HG02571 (cell line): ENCODE results near the gene UBXN11.
A peak's percentile ranks its signal among the peaks of the same experiment; 100 is the strongest.
"Not testable (repeated sequence)": the region's sequence is repeated elsewhere in the genome, so short reads cannot be mapped to it uniquely, and the experiment has no call there.

Experiments used
- ATAC-seq: cut with Tn5 transposase; IDR thresholded peaks from one replicate; pipeline ENCODE4 v1.9.1; 2021; ENCODE audit warnings: mild to moderate bottlenecking, moderate library complexity; ENCODE audit not compliant: unreplicated experiment

UBXN11 gene

DNA sequence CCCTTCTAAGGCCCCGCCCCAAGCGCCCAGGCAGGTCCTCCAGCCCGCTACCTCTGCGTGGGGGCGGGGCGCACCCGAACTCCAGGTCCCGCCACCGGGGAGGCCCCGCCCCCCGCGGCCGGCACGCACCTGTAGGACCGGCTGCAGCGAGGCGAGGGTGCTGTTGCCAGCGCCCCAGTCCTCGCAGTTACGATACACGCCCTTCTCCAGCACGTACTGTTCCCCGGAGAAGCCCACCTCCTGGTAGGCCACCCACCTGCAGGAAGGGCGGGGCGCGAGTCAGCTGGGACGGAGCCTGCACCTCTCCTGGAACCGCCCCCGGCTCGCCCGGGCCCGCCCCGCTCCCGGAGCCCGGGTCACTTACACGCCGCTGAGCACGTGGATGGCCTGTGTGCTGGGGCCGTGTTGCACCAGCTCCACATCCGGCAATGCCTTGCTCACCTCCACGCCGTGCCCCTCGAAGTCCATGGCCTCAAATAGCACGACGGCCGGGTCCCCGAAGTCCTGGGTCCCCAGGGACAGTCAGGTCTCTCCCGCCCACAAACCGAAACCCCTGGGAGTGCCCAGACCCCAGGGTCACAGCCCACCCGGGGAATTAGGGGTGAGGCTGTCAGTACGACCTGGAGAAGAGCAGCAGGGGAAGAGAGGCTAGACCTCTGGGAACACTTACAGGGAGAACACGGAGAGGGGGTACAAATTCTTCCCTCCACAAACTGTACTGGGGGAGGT lies 30.2 kb upstream of the UBXN11 start:
- peak; percentile 67 for ATAC-seq

DNA sequence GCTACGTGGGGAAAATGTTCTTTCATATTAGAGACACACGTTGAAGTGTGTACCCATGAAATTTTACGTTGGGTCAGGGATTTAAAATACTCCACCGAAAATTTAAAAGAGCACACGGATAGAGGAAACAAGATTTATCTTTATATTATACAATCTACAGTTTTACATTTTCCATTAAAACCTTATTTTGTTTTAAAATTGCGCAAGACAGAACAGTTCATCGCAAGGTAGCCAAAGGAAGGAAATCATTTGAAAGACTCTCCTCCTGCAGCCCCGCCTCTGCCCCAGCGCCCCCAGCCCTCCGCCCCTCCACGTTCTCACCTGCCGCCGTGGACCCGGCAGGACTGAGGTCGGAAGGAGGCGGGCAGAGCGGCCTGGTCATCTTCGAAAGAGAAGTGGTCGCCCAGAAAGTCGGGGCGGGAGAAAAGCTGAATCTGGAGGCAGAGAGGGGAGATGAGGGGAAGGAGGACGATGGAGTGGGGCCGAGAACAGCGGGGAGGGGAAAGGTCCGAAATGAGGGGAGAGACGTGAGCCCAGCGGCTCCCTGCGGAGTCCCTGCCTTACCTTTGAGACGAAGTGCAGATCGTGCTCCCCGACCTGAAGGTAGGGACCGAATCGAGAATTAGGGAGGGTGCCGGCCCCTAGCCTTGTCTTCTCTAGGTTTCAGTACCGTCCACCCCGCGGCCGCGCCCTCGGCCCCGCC lies 29.5 kb upstream of the UBXN11 start:
- ATAC-seq = no peak

DNA sequence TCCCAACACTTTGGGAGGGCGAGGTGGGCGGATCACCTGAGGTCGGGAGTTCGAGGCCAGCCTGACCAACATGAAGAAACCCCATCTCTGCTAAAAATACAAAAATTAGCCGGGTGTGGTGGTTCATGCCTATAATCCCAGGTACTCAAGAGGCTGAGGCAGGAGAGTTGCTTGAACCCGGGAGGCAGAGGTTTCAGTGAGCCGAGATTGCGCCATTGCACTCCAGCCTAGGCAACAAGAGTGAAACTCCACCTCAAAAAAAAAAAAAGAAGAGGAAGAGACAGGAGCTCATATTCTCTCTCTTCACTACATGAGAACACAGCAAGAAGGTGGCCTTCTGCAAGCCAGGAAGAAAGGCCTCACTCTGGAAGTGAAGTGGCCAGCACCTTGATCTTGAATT lies 26.9 kb upstream of the UBXN11 start:
- not testable (repeated sequence) for ATAC-seq

- no peak for ATAC-seq
Measured at GRCh38 chr1:26330276-26330675, 23.8 kb upstream of the UBXN11 start.

- not testable (repeated sequence) for ATAC-seq
Measured at GRCh38 chr1:26329380-26329779, 22.9 kb upstream of the UBXN11 start.

DNA sequence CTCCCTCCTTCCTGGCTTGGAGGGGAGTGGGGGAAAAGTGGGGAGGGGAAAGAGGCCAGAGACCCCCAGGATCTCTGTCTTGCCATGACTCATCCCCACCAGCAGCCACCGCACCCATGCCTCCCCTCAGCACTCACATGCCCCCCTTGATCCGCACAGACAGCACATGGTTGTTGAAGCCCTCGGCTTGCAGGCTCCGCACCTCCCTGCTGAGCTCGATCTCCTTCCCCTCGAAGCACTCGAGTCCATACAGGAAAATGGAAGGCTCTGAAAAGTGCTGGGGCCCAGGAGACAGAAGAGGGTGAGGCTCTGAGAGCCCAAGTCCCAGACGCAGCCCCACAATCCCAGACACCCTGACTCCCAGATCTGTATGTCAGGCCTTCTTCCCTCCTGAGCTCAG lies 22.2 kb upstream of the UBXN11 start:
- ATAC-seq = no peak

GRCh38 chr1:26327956-26328362 lies 21.5 kb upstream of the UBXN11 start:
- ATAC-seq = no peak

GRCh38 chr1:26324550-26324949 lies 18.1 kb upstream of the UBXN11 start:
- no peak for ATAC-seq

DNA sequence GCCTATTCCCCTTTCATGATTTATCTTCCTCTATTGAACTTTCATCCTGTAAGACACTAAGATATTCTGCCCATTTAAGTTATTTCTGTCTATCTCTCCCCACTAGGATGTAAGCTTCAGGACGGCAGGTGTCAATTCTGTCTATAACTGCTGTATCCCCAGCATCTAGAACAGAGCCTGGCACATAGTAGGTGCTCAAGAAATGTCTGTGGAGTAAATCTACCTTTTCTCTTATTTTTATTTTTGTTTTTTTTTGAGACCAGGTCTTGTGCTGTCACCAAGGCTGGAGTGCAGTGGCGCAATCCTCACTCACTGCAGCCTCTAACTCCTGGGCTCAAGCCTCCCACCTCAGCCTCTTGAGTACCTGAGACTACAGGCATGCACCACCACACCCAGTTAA lies 16.9 kb upstream of the UBXN11 start:
- no peak for ATAC-seq

DNA sequence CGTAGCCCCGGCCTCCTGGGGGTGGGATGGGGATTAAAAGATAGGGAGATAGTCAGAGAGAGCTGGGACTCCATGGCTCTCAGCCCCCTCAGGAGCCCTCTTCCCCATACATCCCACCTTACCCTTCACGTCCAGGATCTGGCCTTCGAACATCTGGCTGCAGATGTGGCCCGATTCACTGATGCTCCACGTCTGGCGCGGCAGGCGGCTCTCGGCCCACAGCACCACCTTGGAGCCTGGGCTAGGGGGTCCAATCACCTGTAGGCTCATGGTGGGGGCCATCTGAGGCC lies 15.6 kb upstream of the UBXN11 start:
- ATAC-seq = no peak

- peak; percentile 36 for ATAC-seq
Measured at GRCh38 chr1:26321315-26322041, 15.0 kb upstream of the UBXN11 start.

DNA sequence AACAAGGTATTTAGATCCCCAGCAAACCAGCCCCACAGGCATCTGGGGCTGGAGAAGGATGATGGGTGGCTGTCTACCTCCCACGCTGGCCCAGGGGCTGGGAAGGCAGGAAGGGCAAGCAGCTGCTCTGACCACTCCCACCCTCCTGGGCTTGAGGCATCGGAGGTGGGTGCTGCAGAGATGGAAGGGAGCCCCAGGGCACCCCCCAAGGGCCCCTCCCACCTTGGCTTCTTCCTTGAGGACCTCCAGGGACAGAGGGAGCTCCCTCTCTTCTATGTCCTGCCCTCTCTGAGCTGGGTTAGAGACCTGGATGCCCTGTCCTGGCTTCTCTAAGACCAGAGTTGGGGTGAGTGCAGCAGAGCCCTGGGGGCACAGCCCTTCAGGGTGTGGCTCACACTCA lies 14.5 kb upstream of the UBXN11 start:
- no peak for ATAC-seq

DNA sequence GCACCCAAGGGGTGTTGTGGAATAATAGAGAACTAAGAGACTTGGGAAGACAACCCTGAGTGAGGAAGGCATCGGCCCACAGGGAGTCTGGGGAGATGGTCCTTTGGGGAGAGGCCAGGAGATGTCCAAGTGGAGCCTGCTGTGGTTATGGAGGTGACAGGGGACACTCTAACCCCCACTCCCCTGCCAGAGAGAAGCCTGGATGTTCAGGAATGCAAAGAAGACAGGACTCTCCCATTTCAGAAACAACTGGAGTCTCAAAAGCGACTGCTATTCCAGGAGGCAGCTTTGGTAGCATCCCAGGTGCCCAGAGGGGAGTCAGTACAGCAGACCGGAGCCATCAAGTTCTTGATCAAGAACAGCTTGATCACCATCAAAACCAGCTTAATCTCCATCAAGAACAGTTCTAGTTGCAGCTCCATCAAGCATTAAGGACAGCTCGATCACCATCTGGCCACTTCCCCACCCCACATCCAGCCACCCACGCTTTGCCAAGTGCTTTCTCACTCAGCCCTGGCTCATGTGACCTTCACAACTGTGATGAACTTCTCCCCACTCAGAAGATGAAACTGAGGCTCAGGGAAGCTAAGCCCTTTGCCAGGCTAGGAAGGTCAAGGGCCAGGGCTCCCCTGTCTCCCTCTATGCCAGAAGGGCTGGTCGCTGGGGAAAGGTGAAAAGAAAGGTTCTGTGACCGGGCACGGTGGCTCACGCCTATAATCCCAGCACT lies 12.1 kb upstream of the UBXN11 start:
- ATAC-seq = no peak

GRCh38 chr1:26317612-26318337 lies 11.3 kb upstream of the UBXN11 start, which contains the start of gene CD52:
Gene CD52 (plus strand): TSS chr1:26317958. CDS start chr1:26318018, 60 bp downstream.
- ATAC-seq = peak; percentile 36

- no peak for ATAC-seq
Measured at GRCh38 chr1:26317146-26317545, 10.7 kb upstream of the UBXN11 start.

- ATAC-seq = no peak
Measured at GRCh38 chr1:26315874-26316850, 9.7 kb upstream of the UBXN11 start.

GRCh38 chr1:26314501-26314900 lies 8.1 kb upstream of the UBXN11 start:
- no peak for ATAC-seq

DNA sequence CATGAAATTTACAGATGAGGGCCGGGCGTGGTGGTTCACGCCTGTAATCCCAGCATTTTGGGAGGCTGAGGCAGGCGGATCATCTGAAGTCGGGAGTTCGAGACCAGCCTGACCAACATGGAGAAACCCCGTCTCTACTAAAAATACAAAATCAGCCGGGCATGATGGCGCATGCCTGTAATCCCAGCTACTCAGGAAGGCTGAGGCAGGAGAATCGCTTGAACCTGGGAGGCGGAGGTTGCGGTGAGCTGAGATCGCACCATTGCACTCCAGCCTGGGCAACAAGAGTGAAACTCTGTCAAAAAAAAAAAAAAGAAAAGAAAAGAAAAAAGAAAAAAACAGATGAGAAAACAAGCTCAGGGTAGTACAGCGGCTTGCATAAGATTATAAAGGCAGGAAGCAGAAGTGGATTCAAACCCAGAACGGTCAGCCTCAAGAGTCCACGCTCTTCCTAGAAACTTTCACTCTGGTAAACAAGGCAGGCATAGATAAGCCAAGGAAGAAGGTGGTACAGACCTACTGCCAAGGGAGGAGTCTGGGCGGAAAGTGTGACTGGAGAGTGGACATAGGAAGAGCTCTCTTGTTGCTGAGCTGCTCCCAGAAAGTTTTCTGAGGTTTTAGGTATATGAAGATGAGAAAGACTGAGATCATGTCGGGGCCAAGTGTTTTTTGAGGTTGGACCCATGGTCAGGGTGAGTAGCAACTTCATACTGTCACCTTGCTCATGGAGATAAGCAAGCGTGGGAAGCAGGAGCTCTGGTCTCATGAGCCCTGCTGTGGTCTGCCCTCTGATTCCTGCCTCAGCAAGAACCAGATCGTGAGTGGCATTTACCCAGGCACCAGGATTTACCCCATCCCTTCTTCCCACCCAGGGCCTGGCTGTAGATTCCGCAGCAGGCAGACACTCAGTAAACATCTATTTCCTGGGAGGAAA lies 1.8 kb upstream of the UBXN11 start:
- not testable (repeated sequence) for ATAC-seq
